IMR-90 (cell line): Measurements from ENCODE around the gene PSMD1. TPM values are rescaled to one million over a fixed set of nuclear protein-coding genes. Genes with fewer than 3 reads are reported as not detected.

Experiments used
- ATAC-seq: fragments of 200-7000 bp; cut with Tn5 transposase; 2 replicates; pipeline ENCODE4 v1.9.1; 2020; ENCODE audit warnings: low read depth, mild to moderate bottlenecking, moderate library complexity
- BruUV-seq: library from RNA; stranded (reverse); fragments of 400-500 nt; replicated peaks from 2 replicates; lab custom pipeline; 2021; lab: Mats Ljungman, UMichigan
- CTCF ChIA-PET: fragments of 300-600 bp; formaldehyde crosslinking; extraction: SDS; loops from one replicate; lab custom pipeline; 2021; ENCODE audit warnings: antibody characterized with exemption; lab: Yijun Ruan, JAX
- POLR2A ChIA-PET: fragments of 300-600 bp; sonication (Branson Sonifier 250); formaldehyde crosslinking; loops from one replicate; lab custom pipeline; 2022; ENCODE audit warnings: antibody characterized with exemption; ENCODE audit not compliant: unreplicated experiment; lab: Charles Lee
- DNase-seq: peaks from one replicate; pipeline ENCODE4 v3.0.0; 2013
- H2AFZ ChIP-seq: replicated peaks from 2 replicates; pipeline ENCODE3; 2013; ENCODE audit warnings: low read length, mild to moderate bottlenecking; ENCODE audit not compliant: poor library complexity
- H2AK5ac ChIP-seq: 2 replicates; pipeline ENCODE4 v1.6.1; 2013; ENCODE audit warnings: low read depth, low read length, inconsistent platforms
- H2AK9ac ChIP-seq: replicated peaks from 2 replicates; pipeline ENCODE3; 2013; ENCODE audit warnings: mild to moderate bottlenecking, low read depth, low read length, moderate library complexity; ENCODE audit not compliant: poor library complexity
- H2BK120ac ChIP-seq: 2 replicates; pipeline ENCODE4 v1.6.1; 2013; ENCODE audit warnings: low read depth, low read length, inconsistent platforms
- H2BK15ac ChIP-seq: 3 replicates; pipeline ENCODE4 v1.6.1; 2013; ENCODE audit warnings: low read depth, low read length, inconsistent platforms
- H2BK20ac ChIP-seq: 2 replicates; pipeline ENCODE4 v1.6.1; 2013; ENCODE audit warnings: low read depth, mild to moderate bottlenecking, inconsistent platforms, low read length, moderate library complexity
- H2BK5ac ChIP-seq: 2 replicates; pipeline ENCODE4 v1.6.1; 2013; ENCODE audit warnings: mild to moderate bottlenecking, low read depth, low read length, inconsistent platforms; ENCODE audit not compliant: poor library complexity, severe bottlenecking
- H3K14ac ChIP-seq: replicated peaks from 2 replicates; pipeline ENCODE4 v1.6.1; 2013; ENCODE audit warnings: low read depth, low read length, inconsistent platforms
- H3K18ac ChIP-seq: 2 replicates; pipeline ENCODE4 v1.6.1; 2013; ENCODE audit warnings: low read depth, low read length, control low read depth
- H3K23ac ChIP-seq: 2 replicates; pipeline ENCODE4 v1.6.1; 2013; ENCODE audit warnings: low read depth, low read length, inconsistent platforms
- H3K27ac ChIP-seq: 2 replicates; pipeline ENCODE4 v1.5.1; 2013; ENCODE audit warnings: mild to moderate bottlenecking, control low read depth, low read length; ENCODE audit not compliant: insufficient read depth
- H3K27me3 ChIP-seq: 2 replicates; pipeline ENCODE4 v1.6.1; 2013; ENCODE audit warnings: low read length; ENCODE audit not compliant: control insufficient read depth, insufficient read depth
- H3K36me3 ChIP-seq: 2 replicates; pipeline ENCODE4 v1.6.1; 2013; ENCODE audit warnings: low read length, mixed read lengths; ENCODE audit not compliant: control insufficient read depth, insufficient read depth
- H3K4ac ChIP-seq: 2 replicates; pipeline ENCODE4 v1.6.1; 2013; ENCODE audit warnings: low read depth, low read length, inconsistent platforms
- H3K4me1 ChIP-seq: 2 replicates; pipeline ENCODE4 v1.6.1; 2013; ENCODE audit warnings: low read length, mixed read lengths; ENCODE audit not compliant: control insufficient read depth, insufficient read depth
- H3K4me2 ChIP-seq: 2 replicates; pipeline ENCODE4 v1.6.1; 2013; ENCODE audit warnings: low read depth, mild to moderate bottlenecking, control low read depth, low read length, moderate library complexity
- H3K4me3 ChIP-seq: 2 replicates; pipeline ENCODE4 v1.5.1; 2013; ENCODE audit warnings: low read depth, mild to moderate bottlenecking, control low read depth, low read length, moderate library complexity; ENCODE audit not compliant: insufficient read depth
- H3K56ac ChIP-seq: 2 replicates; pipeline ENCODE4 v1.6.1; 2013; ENCODE audit warnings: low read length, inconsistent platforms; ENCODE audit not compliant: insufficient read depth; ENCODE audit errors: extremely low read depth
- H3K79me1 ChIP-seq, 2 experiments: 2 replicates each; pipeline ENCODE4 v1.6.1; 2013; ENCODE audit warnings: low read length in 2 of 2, inconsistent platforms in 1 of 2, low read depth in 1 of 2
- H3K9ac ChIP-seq: 2 replicates; pipeline ENCODE4 v1.6.1; 2013; ENCODE audit warnings: low read depth, low read length, control low read depth
- H3K9me1 ChIP-seq: 2 replicates; pipeline ENCODE4 v1.6.1; 2013; ENCODE audit warnings: low read length, inconsistent platforms; ENCODE audit not compliant: insufficient read depth
- H3K9me3 ChIP-seq: 2 replicates; pipeline ENCODE4 v1.6.1; 2013; ENCODE audit warnings: low read length; ENCODE audit not compliant: control insufficient read depth, insufficient read depth
- H4K20me1 ChIP-seq: 2 replicates; pipeline ENCODE4 v1.6.1; 2013; ENCODE audit warnings: low read length, inconsistent platforms; ENCODE audit not compliant: insufficient read depth
- H4K5ac ChIP-seq: 2 replicates; pipeline ENCODE4 v1.6.1; 2013; ENCODE audit warnings: mild to moderate bottlenecking, low read depth, low read length, control low read depth
- H4K8ac ChIP-seq, 2 experiments: 2 replicates each; pipeline ENCODE4 v1.6.1; 2013; ENCODE audit warnings: low read depth in 2 of 2, low read length in 2 of 2, control low read depth in 1 of 2, inconsistent platforms in 1 of 2
- H4K91ac ChIP-seq: 2 replicates; pipeline ENCODE4 v1.6.1; 2013; ENCODE audit warnings: low read depth, low read length, inconsistent platforms; ENCODE audit not compliant: insufficient read depth
- RCOR1 ChIP-seq: IDR thresholded peaks from 2 replicates; pipeline ENCODE4 v1.6.1; 2012; ENCODE audit warnings: mild to moderate bottlenecking, low read length, improper control_type of control experiment; ENCODE audit not compliant: insufficient replicate concordance
- WGBS, 2 experiments: methylation state at CpG; one replicate each; pipeline versions ENCODE4 v1.1.5 to v1.1.7; 2013; ENCODE audit warnings: missing lambda C conversion rate in 2 of 2; ENCODE audit not compliant: insufficient read length in 1 of 2; ENCODE audit errors: extremely low coverage in 2 of 2; 5-methylcytosine and 5-hydroxymethylcytosine counted together
- dilution Hi-C: fragments of 300-500 bp; cut with HindIII; formaldehyde crosslinking; loops from one replicate; pipeline ENCODE4 v1.14.3; 2018; ENCODE audit warnings: low sequenced_read_pairs; ENCODE audit not compliant: unreplicated experiment
- in situ Hi-C: fragments of 300-500 bp; cut with MboI; formaldehyde crosslinking; loops from 3 replicates; pipeline ENCODE4 v1.14.3; 2019; ENCODE audit warnings: low sequenced_read_pairs, inconsistent platforms, mixed read lengths
- intact Hi-C: fragments of 100-400 bp; cut with micrococcal nuclease; formaldehyde crosslinking; loops from 2 replicates; pipeline ENCODE4 v1.10.0; 2022
- polyA plus RNA-seq, 3 experiments: library from polyadenylated mRNA; depleted of rRNA; stranded (reverse); fragments of >200 nt; gene quantifications; 2 replicates each; pipeline ENCODE4 v1.2.3, GENCODE V29; 2012; ENCODE audit warnings: low replicate concordance in 1 of 3
- total RNA-seq: library from RNA; depleted of rRNA; stranded (reverse); fragments of >200 nt; gene quantifications from 2 replicates; pipeline ENCODE4 v1.2.3, GENCODE V29; 2012

Gene PSMD1
- total and polyA plus RNA-seq, 2 of the 4 experiments (the other 2 are of a cell fraction): 89.8 to 181 TPM

DNA sequence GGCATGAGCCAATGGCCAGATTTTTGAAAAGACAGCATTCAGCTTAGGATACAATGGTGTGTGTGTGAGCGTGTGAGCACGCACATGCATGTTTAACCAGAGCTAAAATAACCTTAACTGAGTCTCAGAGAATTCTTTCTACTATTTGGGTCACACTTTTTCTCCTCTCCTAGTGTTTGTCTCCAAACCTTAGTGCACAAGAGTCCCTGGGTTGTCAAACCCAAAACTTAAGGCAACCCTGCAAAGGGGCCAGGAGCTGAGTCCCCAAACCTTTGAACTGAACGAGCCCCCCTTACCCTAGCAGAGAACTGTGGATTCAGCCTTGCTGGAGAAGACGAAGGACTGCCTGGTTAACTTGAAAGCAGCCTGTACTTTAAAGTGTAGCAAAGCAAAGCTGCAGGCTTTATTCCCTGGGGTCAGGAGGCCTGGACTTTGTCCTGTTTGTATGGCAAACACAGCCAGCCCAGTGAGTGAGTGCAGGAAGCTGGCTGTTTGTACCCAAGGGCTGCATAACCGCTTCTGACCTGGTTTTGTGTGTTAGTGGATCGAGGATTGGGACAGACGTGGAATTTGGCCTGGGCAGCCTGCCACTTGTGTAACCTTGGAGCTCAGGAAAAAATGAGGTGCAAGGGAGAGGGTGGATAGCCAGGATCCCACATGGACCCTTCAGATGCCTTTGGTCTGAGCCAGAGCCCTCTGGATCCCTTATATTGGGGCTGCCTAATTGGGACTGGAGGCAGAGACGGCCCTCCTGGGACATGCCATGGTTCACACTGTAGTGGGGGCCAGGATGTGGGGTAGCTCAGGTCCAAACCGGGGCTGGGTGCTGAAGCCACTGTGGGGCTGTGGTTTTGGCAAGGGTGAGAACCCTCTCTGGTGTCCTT, 6.4 kb upstream of the PSMD1 start:
- H3K9me3 ChIP-seq: no peaks in the 10 kb centered on the region
- peaks cover 36% of the 10 kb centered on the region for H3K27me3 ChIP-seq
- H2AK5ac ChIP-seq: no peak overlapping the region
- H3K4me2 ChIP-seq: no peak overlapping the region
- CTCF ChIA-PET: interaction anchor here (0.6 kb wide), 1 partner anchor 63 kb away, joined by 3 read pairs; no protein-coding TSS in a partner anchor
- H2BK20ac ChIP-seq: no peak overlapping the region
- no peaks in the 10 kb centered on the region for H4K20me1 ChIP-seq
- H3K23ac ChIP-seq: no peak overlapping the region
- H3K27ac ChIP-seq: no peak overlapping the region
- dilution Hi-C loops: no loop called here
- no peak overlapping the region for H2AFZ ChIP-seq
- DNase-seq: no peak
- no peak overlapping the region for H3K4me3 ChIP-seq
- H3K14ac ChIP-seq: no peak overlapping the region
- no peak overlapping the region for H2AK9ac ChIP-seq
- no peak overlapping the region for H2BK5ac ChIP-seq
- BruUV-seq: no TSS peak
- no peak for ATAC-seq
- no peak overlapping the region for H4K5ac ChIP-seq
- no peak overlapping the region for H4K91ac ChIP-seq
- no peaks in the 10 kb centered on the region for H3K4me1 ChIP-seq
- in situ Hi-C loops: no loop called here
- intact Hi-C loops: no loop called here
- no peak overlapping the region for H3K9ac ChIP-seq
- H3K56ac ChIP-seq: no peak overlapping the region
- TF ChIP-seq RCOR1: no peak
- no peak overlapping the region for H3K18ac ChIP-seq
- H3K36me3 ChIP-seq: no peaks in the 10 kb centered on the region
- no peak overlapping the region for H2BK120ac ChIP-seq
- no peaks in the 10 kb centered on the region for H3K79me1 ChIP-seq
- POLR2A ChIA-PET: no interaction called here
- no peak overlapping the region for H4K8ac ChIP-seq
- H3K9me1 ChIP-seq: peaks cover 8% of the 10 kb centered on the region; the same call in 1 of the 2 replicates
- WGBS, 2 experiments: 36% methylated on average over 3 of the region's 9 CpGs; no CpG with 5 or more reads in 1 of the 2 experiments
- H2BK15ac ChIP-seq: no peak overlapping the region
- H3K4ac ChIP-seq: no peak overlapping the region
